Skeletal muscle cell (primary cell): ENCODE data around the gene STK40.

ENCODE experiments used
- DNase-seq: peaks from one replicate; pipeline ENCODE4 v3.0.0-alpha.2; 2010; ENCODE audit warnings: low read depth
- H3K4me3 ChIP-seq: 2 replicates; pipeline ENCODE4 v1.5.1; 2011; ENCODE audit warnings: low read depth, mild to moderate bottlenecking, control low read depth, low read length, moderate library complexity

The STK40 gene

DNA sequence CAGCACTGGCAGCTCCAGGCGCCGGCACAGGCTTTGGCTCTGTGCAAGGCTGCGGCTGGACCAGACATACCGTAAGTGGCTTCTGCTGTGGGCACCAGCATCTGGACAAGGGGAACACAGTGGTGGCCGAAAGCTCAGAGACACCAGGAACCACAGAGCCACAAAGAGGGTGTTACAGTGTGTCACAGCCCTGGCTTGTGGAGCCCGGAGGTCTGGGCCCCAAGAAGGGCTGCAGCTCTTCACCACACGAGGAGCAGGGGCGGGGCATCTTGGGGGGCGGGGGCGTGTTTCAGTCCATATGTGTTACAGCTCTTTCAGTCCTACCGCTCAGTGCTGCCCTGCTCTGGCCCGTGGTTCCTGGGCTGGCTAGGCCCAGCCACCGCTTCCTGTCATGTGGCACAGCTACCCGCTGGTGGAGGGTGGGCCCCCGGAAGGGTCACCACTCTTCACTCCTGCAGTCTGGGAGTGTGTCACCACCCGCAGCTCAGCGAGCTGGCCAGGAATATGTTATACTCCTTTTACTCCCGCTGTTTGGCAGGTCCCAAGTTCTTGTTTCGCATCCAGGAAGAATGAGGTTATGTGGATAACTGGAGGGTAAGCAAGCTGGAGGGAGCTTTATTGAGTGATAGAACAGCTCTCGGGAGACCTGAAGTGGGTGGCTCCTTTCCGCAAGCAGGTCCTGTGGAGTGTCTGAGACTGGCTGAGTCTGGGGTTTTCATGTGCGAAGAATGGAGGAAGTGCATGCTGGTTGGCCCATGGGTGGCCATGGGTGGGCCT is 15.3 kb upstream of the STK40 start:
- H3K4me3 ChIP-seq, result peak overlapping the region; percentile 15
- no peak for DNase-seq

- no peak for DNase-seq
Observed at GRCh38 chr1:36400514-36400824, 14.7 kb upstream of the STK40 start.

DNA sequence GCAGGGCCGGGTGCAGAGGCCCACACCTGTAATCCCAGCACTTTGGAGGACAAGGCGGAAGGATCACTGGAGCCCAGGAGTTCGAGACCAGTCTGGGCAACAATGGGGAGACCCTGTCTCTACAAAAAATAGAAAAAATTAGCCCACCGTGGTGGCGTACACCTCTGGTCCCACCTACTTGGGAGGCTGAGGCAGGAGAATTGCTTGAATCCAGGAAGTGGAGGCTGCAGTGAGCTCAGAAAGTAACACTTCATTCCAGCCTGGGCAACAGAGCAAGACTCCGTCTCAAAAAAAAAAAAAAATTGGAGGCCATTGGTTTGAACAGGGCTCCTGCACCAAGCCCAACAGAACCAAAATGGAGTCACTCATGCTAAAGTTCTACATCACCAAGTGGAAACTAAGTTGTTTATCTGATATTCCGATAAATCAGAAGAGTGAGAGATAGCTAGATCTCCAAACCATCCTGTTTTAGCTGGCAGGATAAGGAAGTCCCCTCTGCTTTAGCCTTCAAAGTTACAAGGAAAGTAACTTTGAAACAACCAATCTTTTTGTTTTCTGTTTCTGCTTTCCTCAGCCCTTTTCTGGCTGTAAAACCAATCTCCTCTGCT is 12.8 kb upstream of the STK40 start:
- DNase-seq, result no peak
- no peak overlapping the region for H3K4me3 ChIP-seq

More at GRCh38 chr1:36400514-36400824, 14.7 kb upstream of the STK40 start:
- no peak overlapping the region for H3K4me3 ChIP-seq

DNA sequence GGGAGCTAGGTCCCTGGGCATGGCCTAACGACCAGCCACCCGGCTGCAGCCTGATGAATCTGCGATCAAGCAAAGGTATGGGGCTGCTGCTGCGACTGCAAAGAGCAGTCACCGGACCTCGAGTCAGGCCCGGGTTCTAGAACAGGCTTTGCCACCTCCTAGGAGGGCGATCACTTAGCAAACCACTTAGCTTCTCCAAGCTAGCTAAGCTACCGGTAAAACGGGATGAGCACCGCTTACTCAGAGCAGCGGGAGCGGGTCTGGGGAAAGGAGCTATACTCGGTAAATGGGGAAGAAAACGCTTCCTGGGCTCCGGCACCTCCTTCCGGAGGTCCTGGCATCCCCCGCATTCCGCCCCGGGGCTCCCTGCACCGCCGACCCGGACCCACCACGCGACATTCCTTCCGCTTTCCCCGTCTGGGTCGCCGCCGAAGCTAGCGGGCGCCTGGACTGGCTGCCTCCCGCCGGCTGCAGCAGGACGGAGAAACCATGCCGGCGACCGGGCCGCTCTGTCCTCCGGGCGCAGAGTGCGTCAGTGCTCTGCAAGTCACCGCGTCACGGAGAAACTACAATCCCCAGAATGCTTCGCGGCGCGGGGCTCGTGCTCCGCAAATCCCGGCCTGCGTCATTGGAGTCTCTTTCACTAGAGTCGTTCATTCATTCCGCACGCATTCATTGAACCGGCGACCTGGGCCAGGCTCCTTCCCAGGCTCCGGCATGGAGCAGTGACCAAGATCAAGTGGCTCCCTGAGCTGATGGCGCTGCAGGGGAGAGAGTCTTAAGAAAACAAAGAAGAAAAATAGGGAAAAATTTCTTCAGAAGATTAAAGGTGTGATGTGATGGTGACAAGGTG is 11.9 kb upstream of the STK40 start, which contains the start of gene LSM10:
Gene LSM10, minus strand, starts transcription at position 531 of the 853 bp plus-strand sequence. CDS start 3,779 bp downstream, outside the sequence.
- H3K4me3 ChIP-seq, result peak within 1 kb of the TSS; percentile 89
- DNase-seq, result peak; percentile 79

GRCh38 chr1:36397083-36397377 is 11.3 kb upstream of the STK40 start:
- peak overlapping the region; percentile 89 for H3K4me3 ChIP-seq
- DNase-seq, result no peak

DNA sequence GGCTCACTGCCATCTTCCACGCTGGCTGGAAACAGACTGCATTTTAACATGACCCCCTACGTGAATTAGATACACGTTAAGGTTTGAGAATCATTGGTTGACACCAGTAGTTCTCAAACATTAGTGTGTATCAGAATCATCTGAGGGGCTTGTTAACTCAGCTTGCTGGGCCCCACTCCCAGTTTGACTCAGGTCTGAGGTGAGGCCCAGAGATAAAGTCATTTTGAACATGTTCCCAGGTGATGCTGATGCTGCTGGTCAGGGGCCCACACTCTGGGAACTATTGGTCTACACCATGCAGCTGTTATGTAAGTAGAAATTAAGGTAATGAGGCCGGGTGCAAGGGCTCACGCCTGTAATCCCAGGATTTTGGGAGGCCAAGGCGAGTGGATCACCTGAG is 10.6 kb upstream of the STK40 start:
- no peak for DNase-seq
- H3K4me3 ChIP-seq, result no peak overlapping the region

DNA sequence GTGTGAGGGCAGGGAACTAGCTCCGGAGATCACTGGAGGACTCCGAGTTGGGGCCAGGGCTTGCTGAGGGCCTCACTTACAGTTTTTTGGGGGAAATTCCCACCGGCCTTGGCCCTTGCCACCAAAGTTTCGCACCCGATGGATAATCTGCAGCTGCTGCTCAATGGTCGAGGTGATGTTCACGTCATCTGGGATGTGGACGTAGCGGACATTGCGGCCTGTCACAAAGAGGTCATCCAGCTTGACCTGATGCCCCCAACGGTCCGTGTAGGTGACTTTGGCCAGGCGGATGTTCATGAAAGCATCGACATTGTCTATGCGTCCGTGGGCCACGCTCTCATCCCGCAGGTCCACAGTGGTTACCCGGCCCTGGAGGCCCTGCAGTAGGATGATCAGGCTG is 8.0 kb upstream of the STK40 start:
- no peak overlapping the region for H3K4me3 ChIP-seq
- DNase-seq, result no peak

DNA sequence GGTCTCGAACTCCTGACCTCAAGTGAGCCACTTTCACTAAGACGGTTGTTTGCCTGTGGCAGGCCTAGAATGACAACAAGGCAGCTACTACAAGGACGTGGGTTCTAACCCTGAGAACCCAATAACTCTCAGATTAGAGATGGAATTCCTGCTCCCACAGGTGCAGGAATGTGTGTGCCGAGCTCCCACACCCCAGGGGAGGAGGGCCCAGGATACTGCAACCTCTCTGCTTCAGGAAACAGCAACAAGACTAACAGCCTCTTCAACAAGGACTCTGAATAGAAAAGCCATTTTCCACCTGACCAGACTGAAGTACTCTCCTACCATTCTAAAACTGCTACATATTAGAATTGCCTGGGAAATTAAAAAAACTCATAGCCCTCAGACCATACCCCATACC is 7.1 kb upstream of the STK40 start:
- H3K4me3 ChIP-seq, result no peak overlapping the region
- no peak for DNase-seq

GRCh38 chr1:36391271-36391670 is 5.5 kb upstream of the STK40 start:
- DNase-seq, result no peak
- H3K4me3 ChIP-seq, result no peak overlapping the region

- no peak for DNase-seq
- H3K4me3 ChIP-seq, result no peak overlapping the region
Observed at GRCh38 chr1:36390411-36390810, 4.7 kb upstream of the STK40 start.

- no peak for DNase-seq
- no peak overlapping the region for H3K4me3 ChIP-seq
Observed at GRCh38 chr1:36389999-36390398, 4.3 kb upstream of the STK40 start.

DNA sequence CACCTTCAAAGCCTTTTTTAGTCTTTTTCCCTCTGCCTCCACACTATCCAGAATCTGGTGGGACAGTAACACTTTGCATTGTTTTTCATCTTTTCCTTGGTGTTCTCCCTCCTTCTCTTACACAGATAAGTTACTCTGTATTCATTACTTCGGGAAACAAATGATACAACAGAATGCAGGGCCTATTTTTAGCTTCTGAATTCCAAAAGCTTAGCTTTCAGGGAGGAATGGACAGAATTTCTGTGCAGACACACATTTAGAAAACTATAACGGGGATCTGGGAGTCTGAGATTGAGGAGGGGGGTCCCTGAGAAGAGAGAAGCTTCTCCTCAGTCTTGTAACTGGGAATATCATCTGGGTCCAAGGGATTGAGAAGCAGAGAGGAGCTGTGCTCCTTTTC is 3.5 kb upstream of the STK40 start:
- no peak for DNase-seq
- H3K4me3 ChIP-seq, result no peak overlapping the region

- peak overlapping the region; percentile 54 for H3K4me3 ChIP-seq
- DNase-seq, result peak; percentile 70
Observed at GRCh38 chr1:36387141-36387949, 1.6 kb upstream of the STK40 start.

GRCh38 chr1:36386265-36387140 is 779 bp upstream of the STK40 start:
- H3K4me3 ChIP-seq, result peak overlapping the region; percentile 54
- DNase-seq, result peak; percentile 100

GRCh38 chr1:36384542-36385409 is 948 bp downstream of the STK40 start:
- H3K4me3 ChIP-seq, result peak overlapping the region; percentile 96
- no peak for DNase-seq

DNA sequence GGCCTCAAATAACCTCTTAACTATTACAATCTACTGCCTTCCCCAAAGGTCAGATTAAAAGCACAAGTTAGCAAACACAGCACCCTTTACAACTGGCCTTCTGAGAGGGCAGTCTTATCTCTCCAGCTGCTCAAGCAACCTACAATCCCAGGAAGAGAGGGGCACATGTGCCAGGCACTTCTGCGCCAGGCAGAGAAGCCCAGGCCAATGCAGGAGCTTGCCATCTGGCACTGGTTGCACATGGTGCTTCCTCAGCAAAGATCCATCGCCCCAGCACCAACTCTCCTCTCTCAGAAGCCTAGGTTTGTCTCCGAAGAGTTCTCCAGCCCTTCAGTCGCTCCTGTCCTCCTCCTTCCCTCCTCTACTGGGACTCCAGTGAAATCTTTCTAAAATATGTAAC is 2.5 kb downstream of the STK40 start:
- no peak for DNase-seq
- no peak overlapping the region for H3K4me3 ChIP-seq

GRCh38 chr1:36382669-36383068 is 3.1 kb downstream of the STK40 start:
- no peak overlapping the region for H3K4me3 ChIP-seq
- no peak for DNase-seq

DNA sequence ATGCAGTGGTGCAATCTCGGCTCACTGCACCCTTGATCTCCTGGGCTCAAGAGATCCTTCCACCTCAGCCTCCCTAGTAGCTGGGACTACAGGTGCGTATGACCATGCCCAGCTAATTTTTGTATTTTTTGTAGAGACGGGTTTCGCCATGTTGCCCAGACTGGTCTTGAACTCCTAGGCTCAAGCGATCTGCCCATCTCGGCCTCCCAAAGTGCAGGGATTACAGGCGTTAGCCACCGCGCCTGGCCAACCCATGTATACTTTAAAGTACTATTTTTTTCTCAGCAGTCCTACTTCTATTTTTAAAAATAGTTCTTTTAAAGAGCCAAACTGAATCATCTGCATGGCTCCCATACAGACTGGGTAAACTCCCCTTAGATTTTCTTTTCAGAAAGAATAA is 3.5 kb downstream of the STK40 start:
- DNase-seq, result no peak
- no peak overlapping the region for H3K4me3 ChIP-seq
